ENCODE results near the gene TNFRSF8.
"Not testable (repeated sequence)": the region's sequence is repeated elsewhere in the genome, so short reads cannot be mapped to it uniquely, and the experiment has no call there.

Gene TNFRSF8

DNA sequence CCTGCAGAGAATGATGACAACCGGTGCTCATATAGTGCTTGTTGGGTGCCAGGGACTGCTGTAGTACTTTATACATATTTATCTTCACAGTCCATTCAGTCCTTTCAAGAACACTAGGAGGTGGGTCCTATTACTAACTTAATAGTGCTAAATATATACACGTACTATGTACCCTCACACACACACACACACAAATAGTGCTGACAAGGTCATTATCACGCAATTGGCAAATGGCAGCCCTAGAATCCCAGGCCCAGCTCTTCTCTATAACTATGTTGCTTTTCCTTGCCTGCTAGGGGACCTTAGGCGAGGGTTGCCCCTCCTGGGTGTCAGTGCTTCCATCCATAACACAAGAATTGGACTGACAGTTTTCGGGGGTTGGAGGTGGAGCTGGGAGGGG is 33.5 kb downstream of the TNFRSF8 start:
- no peak overlapping the region for H3K4me3 ChIP-seq (ENCODE audit: control insufficient read depth, low read depth, low read length)
- DNase-seq (ENCODE audit: low read depth), result no peak
- TF ChIP-seq, protein P1, sequence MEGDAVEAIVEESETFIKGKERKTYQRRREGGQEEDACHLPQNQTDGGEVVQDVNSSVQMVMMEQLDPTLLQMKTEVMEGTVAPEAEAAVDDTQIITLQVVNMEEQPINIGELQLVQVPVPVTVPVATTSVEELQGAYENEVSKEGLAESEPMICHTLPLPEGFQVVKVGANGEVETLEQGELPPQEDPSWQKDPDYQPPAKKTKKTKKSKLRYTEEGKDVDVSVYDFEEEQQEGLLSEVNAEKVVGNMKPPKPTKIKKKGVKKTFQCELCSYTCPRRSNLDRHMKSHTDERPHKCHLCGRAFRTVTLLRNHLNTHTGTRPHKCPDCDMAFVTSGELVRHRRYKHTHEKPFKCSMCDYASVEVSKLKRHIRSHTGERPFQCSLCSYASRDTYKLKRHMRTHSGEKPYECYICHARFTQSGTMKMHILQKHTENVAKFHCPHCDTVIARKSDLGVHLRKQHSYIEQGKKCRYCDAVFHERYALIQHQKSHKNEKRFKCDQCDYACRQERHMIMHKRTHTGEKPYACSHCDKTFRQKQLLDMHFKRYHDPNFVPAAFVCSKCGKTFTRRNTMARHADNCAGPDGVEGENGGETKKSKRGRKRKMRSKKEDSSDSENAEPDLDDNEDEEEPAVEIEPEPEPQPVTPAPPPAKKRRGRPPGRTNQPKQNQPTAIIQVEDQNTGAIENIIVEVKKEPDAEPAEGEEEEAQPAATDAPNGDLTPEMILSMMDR (IDR thresholded peaks at IDR 0.05; ENCODE audit: control insufficient read depth, insufficient read depth, low read depth, low read length, missing control alignments), result no peak

DNA sequence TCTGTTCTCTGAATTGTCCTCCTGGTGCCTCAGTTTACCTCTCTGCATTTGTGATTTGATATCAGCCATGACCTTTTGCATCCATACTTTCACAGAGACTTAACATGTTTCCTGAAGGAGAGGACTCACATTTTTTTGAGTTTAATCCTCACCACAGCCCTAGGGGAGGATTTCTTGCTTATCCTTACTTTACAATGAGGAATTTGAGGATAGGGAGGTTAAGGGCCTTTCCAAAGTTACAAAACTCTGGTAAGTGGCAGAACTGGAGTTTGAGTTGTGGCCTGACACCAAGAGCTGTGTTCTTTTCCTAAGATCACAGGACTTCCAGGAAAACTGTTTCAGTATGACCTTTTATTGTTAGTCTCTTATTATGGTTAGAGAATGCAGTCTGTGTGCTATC is 34.2 kb downstream of the TNFRSF8 start:
- peak; percentile 24 for DNase-seq (ENCODE audit: low read depth)
- TF ChIP-seq, protein P1 (IDR thresholded peaks at IDR 0.05; ENCODE audit: control insufficient read depth, insufficient read depth, low read depth, low read length, missing control alignments), result no peak
- no peak overlapping the region for H3K4me3 ChIP-seq (ENCODE audit: control insufficient read depth, low read depth, low read length)

DNA sequence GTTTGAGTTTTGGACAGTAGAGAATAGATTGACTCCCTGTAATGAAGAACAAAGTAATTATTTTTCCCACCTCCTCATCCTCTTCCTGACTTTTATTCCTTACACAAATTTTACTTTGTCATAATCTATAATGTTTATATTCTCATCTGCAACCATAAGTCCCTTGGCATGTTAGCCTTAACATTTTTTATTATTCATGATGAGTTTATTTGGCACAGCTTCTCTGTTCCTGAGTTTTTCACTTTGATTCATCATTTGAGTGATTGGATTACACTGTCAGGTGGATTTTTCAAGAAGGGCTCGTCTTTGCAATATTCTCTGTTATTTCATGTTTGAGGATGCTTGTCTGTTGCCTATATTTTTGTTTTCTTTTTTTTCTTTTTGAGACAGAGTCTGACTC is 35.7 kb downstream of the TNFRSF8 start:
- no peak for DNase-seq (ENCODE audit: low read depth)
- no peak overlapping the region for H3K4me3 ChIP-seq (ENCODE audit: control insufficient read depth, low read depth, low read length)
- TF ChIP-seq, protein P1 (IDR thresholded peaks at IDR 0.05; ENCODE audit: control insufficient read depth, insufficient read depth, low read depth, low read length, missing control alignments), result no peak

GRCh38 chr1:12099610-12100009 is 36.5 kb downstream of the TNFRSF8 start:
- TF ChIP-seq, protein P1 (IDR thresholded peaks at IDR 0.05; ENCODE audit: control insufficient read depth, insufficient read depth, low read depth, low read length, missing control alignments), result no peak
- H3K4me3 ChIP-seq (ENCODE audit: control insufficient read depth, low read depth, low read length), result no peak overlapping the region
- DNase-seq (ENCODE audit: low read depth), result no peak

DNA sequence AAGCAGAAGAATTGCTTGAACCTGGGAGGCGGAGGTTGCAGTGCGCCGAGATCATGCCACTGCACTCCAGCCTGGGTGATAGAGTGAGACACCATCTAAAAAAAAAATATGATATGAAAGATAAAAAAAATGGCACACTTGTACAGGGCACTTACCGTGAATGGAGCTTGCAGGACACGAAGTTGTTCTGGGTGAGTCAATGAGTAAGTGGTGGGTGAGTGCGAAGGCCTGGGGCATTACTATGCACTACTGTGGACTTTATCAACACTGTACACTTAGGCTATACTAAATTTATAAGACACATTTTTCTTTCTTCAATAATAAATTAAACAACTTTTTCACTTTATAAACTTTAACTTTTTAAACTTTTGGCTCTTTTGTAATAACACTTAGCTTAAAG is 37.0 kb downstream of the TNFRSF8 start:
- DNase-seq (ENCODE audit: low read depth), result no peak
- TF ChIP-seq, protein P1 (IDR thresholded peaks at IDR 0.05; ENCODE audit: control insufficient read depth, insufficient read depth, low read depth, low read length, missing control alignments), result no peak
- H3K4me3 ChIP-seq (ENCODE audit: control insufficient read depth, low read depth, low read length), result no peak overlapping the region

DNA sequence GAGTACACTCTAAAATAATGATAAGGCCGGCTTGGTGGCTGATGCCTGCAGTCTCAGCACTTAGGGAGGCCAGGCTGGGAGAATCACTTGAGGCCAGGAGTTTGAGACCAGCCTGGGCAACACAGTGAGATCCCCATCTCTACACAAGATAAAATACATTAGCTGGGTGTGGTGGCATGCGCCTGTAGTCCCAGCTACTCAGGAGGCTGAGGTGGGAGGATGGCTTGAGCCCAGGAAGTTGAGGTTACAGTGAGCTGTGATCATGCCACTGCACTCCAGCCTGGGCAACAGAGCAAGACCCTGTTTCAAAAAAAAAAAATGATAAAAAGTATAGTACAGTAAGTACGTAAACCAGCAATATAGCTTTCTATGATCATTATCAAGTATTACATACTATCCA is 38.0 kb downstream of the TNFRSF8 start:
- not testable (repeated sequence) for DNase-seq (ENCODE audit: low read depth); H3K4me3 ChIP-seq (ENCODE audit: control insufficient read depth, low read depth, low read length)

GRCh38 chr1:12102066-12102465 is 39.0 kb downstream of the TNFRSF8 start:
- TF ChIP-seq, protein P1 (IDR thresholded peaks at IDR 0.05; ENCODE audit: control insufficient read depth, insufficient read depth, low read depth, low read length, missing control alignments), result no peak
- H3K4me3 ChIP-seq (ENCODE audit: control insufficient read depth, low read depth, low read length), result no peak overlapping the region
- no peak for DNase-seq (ENCODE audit: low read depth)

All from AG09309 (cell line).